Measurements from ENCODE around the gene LRBA.

LRBA gene

DNA sequence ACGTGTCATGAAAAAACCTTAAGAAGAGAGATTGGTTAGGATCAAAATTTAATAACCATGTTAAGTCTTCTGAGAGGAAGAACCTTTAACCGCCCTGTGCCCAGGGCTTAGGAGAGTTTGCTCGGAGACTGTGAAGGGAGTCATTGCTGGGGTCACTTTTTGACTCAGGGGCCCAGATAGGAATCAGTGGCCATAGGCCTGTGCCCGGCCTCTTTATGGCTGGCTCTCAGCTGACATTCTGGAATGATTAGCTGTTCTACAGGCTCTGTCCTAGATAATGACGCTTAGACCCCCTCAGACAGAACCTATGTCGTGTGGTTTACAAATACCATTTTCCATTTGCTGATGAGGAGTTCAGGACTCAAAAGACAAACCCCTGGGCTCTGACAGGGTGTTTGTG is 762.8 kb downstream of the LRBA start:
- TF ChIP-seq, protein P1, sequence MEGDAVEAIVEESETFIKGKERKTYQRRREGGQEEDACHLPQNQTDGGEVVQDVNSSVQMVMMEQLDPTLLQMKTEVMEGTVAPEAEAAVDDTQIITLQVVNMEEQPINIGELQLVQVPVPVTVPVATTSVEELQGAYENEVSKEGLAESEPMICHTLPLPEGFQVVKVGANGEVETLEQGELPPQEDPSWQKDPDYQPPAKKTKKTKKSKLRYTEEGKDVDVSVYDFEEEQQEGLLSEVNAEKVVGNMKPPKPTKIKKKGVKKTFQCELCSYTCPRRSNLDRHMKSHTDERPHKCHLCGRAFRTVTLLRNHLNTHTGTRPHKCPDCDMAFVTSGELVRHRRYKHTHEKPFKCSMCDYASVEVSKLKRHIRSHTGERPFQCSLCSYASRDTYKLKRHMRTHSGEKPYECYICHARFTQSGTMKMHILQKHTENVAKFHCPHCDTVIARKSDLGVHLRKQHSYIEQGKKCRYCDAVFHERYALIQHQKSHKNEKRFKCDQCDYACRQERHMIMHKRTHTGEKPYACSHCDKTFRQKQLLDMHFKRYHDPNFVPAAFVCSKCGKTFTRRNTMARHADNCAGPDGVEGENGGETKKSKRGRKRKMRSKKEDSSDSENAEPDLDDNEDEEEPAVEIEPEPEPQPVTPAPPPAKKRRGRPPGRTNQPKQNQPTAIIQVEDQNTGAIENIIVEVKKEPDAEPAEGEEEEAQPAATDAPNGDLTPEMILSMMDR (IDR thresholded peaks at IDR 0.05), result no peak
- Histone ChIP-seq H3K4me3 (no peak overlapping the region), H3K27ac (no peak overlapping the region)
- DNase-seq (ENCODE audit: low spot score), result no peak

DNA sequence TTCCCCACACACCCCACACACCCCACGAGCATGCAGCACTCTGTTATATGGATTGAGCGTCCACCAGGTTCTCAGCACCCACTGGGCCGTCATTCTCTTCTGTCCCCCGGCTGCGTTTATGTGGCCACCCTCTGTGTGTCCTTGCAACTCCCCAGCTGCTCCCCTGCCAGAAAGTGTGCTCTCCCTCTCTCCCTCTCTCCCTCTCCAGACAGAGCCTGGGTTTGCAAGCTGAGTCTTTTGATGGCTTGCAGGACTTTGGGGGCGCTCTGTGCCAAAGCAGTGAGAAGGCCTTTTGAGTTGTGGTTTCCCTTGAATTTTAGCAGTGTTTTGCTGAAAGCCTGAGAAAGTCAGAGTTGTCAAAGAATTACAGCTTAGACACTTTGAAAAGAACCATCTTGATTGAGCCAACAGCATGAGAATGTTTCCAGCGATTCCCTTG is 763.3 kb downstream of the LRBA start:
- H3K27ac ChIP-seq, result no peak overlapping the region
- TF ChIP-seq, protein P1 (IDR thresholded peaks at IDR 0.05), result no peak
- no peak for DNase-seq (ENCODE audit: low spot score)
- no peak overlapping the region for H3K4me3 ChIP-seq

DNA sequence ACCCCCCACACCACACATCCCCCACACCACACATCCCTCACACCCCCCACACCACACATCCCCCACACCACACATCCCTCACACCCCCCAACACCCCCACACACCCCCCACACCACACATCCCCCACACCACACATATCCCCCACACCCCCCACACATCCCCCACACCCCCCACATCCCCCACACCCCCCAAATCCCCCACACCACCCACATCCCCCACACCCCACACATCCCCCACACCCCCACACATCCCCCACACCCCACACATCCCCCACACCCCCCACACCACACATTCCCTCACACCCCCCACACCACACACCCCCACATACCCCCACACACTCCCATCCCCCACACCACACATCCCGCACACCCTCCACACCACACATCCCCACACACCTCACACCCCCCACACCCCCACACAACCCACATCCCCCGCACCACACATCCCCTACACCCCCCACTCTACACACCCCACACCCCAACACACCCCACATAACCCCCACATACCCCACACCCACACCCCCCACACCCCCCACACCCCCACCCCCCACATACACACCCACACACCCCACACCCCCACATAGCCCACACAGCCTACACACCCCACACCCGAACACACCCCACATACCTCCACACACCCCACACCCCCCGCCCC is 764.0 kb downstream of the LRBA start:
- TF ChIP-seq, protein P1 (IDR thresholded peaks at IDR 0.05), result no peak
- Histone ChIP-seq H3K4me3 (no peak overlapping the region), H3K27ac (no peak overlapping the region)
- DNase-seq (ENCODE audit: low spot score), result no peak

DNA sequence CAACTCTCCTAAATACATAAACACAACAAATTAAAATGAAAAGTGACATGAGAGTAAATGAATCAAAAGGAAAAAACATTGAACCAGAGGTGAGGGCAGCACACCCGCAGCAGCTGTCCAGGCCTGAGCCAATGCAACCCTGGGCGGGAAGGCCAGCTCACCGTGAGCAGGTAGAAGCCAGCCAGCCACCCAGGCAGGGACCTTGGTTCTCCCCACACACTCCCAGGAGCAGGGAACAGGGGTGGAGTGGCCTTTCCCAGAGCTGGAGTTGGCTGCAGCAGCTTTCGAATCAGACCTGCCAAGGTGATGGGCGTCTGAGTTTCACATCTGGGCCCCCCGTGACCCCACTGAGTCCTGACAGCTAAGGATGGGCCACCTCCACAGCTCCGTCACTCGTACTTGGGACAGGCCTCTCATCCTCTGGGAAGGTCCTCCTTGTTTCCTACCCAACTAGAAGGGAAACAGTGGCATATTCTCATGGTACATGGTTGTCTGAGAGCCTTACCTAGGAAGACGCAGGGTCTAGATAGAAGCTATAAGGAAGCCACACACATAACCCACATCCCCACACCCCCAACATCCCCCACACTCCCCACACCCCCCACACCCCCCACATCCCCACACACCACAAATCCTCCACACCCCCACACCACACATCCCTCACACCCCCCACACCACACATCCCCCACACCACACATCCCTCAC is 764.6 kb downstream of the LRBA start:
- H3K27ac ChIP-seq, result no peak overlapping the region
- no peak for DNase-seq (ENCODE audit: low spot score)
- H3K4me3 ChIP-seq, result no peak overlapping the region
- TF ChIP-seq, protein P1 (IDR thresholded peaks at IDR 0.05), result no peak

DNA sequence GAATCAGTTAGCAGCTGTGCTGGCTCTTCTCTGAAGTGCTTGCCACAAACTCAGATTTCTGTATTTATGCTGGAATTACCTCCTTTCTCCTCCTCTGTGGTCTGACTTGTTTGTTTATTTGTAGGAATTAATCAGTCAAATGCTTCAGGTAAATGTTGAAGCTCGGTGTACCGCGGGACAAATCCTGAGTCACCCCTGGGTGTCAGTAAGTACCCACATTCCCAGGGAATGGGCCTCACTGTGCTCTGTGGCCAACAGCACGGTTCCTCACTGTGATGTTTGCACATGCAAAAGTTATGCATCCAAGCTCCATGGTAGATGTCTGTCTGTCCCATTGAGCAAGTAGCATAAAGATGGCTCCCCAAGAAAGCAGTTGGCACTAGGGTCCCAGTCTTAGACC is 766.9 kb downstream of the LRBA start:
- no peak overlapping the region for H3K27ac ChIP-seq
- no peak overlapping the region for H3K4me3 ChIP-seq
- TF ChIP-seq, protein P1 (IDR thresholded peaks at IDR 0.05), result no peak
- DNase-seq (ENCODE audit: low spot score), result no peak

- no peak for DNase-seq (ENCODE audit: low spot score)
- Histone ChIP-seq H3K27ac (no peak overlapping the region), H3K4me3 (no peak overlapping the region)
- TF ChIP-seq, protein P1 (IDR thresholded peaks at IDR 0.05), result no peak
Measured at GRCh38 chr4:150247184-150247583, 767.9 kb downstream of the LRBA start.

DNA sequence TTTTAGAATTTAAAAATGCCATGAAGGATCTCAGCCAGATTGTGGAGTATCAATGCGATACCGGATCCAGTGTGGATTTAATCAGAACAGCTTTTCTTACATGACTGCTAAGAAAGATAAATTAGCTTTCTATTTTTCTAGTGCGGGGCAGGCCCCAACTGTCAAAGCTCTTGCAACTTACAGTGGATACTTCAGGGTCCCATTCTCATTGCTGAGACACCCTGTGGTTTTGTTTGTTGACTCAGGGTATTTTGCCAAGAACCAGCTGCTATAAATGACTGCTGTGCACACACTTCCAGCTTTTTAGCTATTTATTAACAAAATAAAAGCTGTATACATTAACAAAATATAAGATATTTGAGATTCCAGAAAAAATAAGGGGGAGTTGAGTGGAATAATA is 770.5 kb downstream of the LRBA start:
- no peak for DNase-seq (ENCODE audit: low spot score)
- Histone ChIP-seq H3K4me3 (no peak overlapping the region), H3K27ac (peak overlapping the region in 1 of 2 donors; percentile 38)
- TF ChIP-seq, protein P1 (IDR thresholded peaks at IDR 0.05), result no peak
